WTC11 (cell line): ENCODE measurements around the gene NRAP. TPM values are rescaled to one million over a fixed set of nuclear protein-coding genes. Genes with fewer than 3 reads are reported as not detected.

Experiments used
- ATAC-seq: fragments of 200-7000 bp; cut with Tn5 transposase; 2 replicates; pipeline ENCODE4 v1.10.0; 2021; ENCODE audit warnings: mild to moderate bottlenecking, moderate library complexity
- CTCF ChIA-PET: fragments of 300-600 bp; sonication (Branson Sonifier 250); formaldehyde crosslinking; loops from one replicate; lab custom pipeline; 2021; ENCODE audit warnings: antibody characterized with exemption; lab: Charles Lee
- POLR2A ChIA-PET: fragments of 350-600 bp; sonication (Branson Sonifier 250); formaldehyde crosslinking; loops from one replicate; lab custom pipeline; 2021; ENCODE audit warnings: antibody characterized with exemption; lab: Charles Lee
- DNase-seq: peaks from one replicate; pipeline ENCODE4 v3.0.0; 2021; ENCODE audit warnings: low spot score
- H3K27ac Mint-ChIP-seq: 2 replicates; pipeline ENCODE4 v1.8.0; 2021; ENCODE audit warnings: mixed read lengths
- H3K27me3 Mint-ChIP-seq: 2 replicates; pipeline ENCODE4 v1.8.0; 2021; ENCODE audit warnings: low read depth, mild to moderate bottlenecking, moderate library complexity, mixed read lengths
- H3K36me3 Mint-ChIP-seq: 2 replicates; pipeline ENCODE4 v1.8.0; 2021; ENCODE audit warnings: mixed read lengths
- H3K4me1 Mint-ChIP-seq: 2 replicates; pipeline ENCODE4 v1.8.0; 2022; ENCODE audit warnings: mixed read lengths
- H3K4me3 Mint-ChIP-seq: 2 replicates; pipeline ENCODE4 v1.8.0; 2021; ENCODE audit warnings: mild to moderate bottlenecking, moderate library complexity, mixed read lengths
- H3K9me3 Mint-ChIP-seq: 2 replicates; pipeline ENCODE4 v1.8.0; 2021; ENCODE audit warnings: mixed read lengths
- ELF4 ChIP-seq: sonication (generic); formaldehyde crosslinking; IDR thresholded peaks from 2 replicates; pipeline ENCODE4 v1.8.1; 2022; ENCODE audit warnings: low read depth, mild to moderate bottlenecking, moderate library complexity, missing genetic modification reagents
- ERG ChIP-seq: fragments of 250-450 bp; sonication (Bioruptor Pico); IDR thresholded peaks from 2 replicates; pipeline ENCODE4 v1.8.0; 2021; ENCODE audit warnings: mild to moderate bottlenecking
- GABPB1 ChIP-seq: sonication (generic); formaldehyde crosslinking; IDR thresholded peaks from 2 replicates; pipeline ENCODE4 v1.8.1; 2023; ENCODE audit warnings: mild to moderate bottlenecking, missing genetic modification reagents
- MLX ChIP-seq: sonication (generic); formaldehyde crosslinking; IDR thresholded peaks from 2 replicates; pipeline ENCODE4 v1.8.1; 2023; ENCODE audit warnings: mild to moderate bottlenecking, missing genetic modification reagents, moderate library complexity
- NR2C2 ChIP-seq: sonication (generic); formaldehyde crosslinking; IDR thresholded peaks from 2 replicates; pipeline ENCODE4 v1.8.0; 2022; ENCODE audit warnings: mild to moderate bottlenecking, missing genetic modification reagents
- SMAD4 ChIP-seq: sonication (generic); formaldehyde crosslinking; IDR thresholded peaks from 2 replicates; pipeline ENCODE4 v1.8.0; 2022; ENCODE audit warnings: mild to moderate bottlenecking, missing genetic modification reagents
- SP1 ChIP-seq: sonication (generic); formaldehyde crosslinking; conservative IDR thresholded peaks from 2 replicates; pipeline ENCODE4 v1.8.1; 2022; ENCODE audit warnings: missing genetic modification reagents
- STAT6 ChIP-seq: sonication (generic); formaldehyde crosslinking; conservative IDR thresholded peaks from 2 replicates; pipeline ENCODE4 v1.8.1; 2023; ENCODE audit warnings: mild to moderate bottlenecking, low read depth, missing genetic modification reagents, moderate library complexity
- TEAD1 ChIP-seq: sonication (generic); formaldehyde crosslinking; IDR thresholded peaks from 2 replicates; pipeline ENCODE4 v1.8.0; 2022; ENCODE audit warnings: mild to moderate bottlenecking, missing genetic modification reagents
- TEAD4 ChIP-seq: sonication (generic); formaldehyde crosslinking; IDR thresholded peaks from 2 replicates; pipeline ENCODE4 v1.8.0; 2022; ENCODE audit warnings: mild to moderate bottlenecking, missing genetic modification reagents
- ZMAT4 ChIP-seq: fragments of 250-450 bp; sonication (Bioruptor Pico); IDR thresholded peaks from 2 replicates; pipeline ENCODE4 v1.9.0; 2021; ENCODE audit warnings: mild to moderate bottlenecking
- ZNF121 ChIP-seq: sonication (generic); formaldehyde crosslinking; IDR thresholded peaks from 2 replicates; pipeline ENCODE4 v1.8.0; 2023; ENCODE audit warnings: missing genetic modification reagents
- ZNF138 ChIP-seq: sonication (generic); formaldehyde crosslinking; conservative IDR thresholded peaks from 2 replicates; pipeline ENCODE4 v1.8.1; 2022; ENCODE audit warnings: mild to moderate bottlenecking, moderate library complexity, missing genetic modification reagents
- ZNF281 ChIP-seq: sonication (generic); formaldehyde crosslinking; IDR thresholded peaks from 2 replicates; pipeline ENCODE4 v1.8.0; 2023; ENCODE audit warnings: mild to moderate bottlenecking, missing genetic modification reagents
- ZNF396 ChIP-seq: fragments of 250-450 bp; sonication (Bioruptor Pico); IDR thresholded peaks from 2 replicates; pipeline ENCODE4 v1.8.0; 2021; ENCODE audit warnings: mild to moderate bottlenecking, moderate library complexity, borderline replicate concordance
- ZNF671 ChIP-seq: fragments of 250-450 bp; sonication (Bioruptor Pico); IDR thresholded peaks from 2 replicates; pipeline ENCODE4 v1.8.0; 2021; ENCODE audit warnings: mild to moderate bottlenecking
- total RNA-seq: library from RNA; stranded (reverse); gene quantifications from 3 replicates; pipeline ENCODE4 v1.2.3, GENCODE V29; 2021

The NRAP gene
- total RNA-seq, 1 experiment from 2014 or later = not detected

GRCh38 chr10:113681533-113682470 lies 18.0 kb upstream of the NRAP start:
- Mint-ChIP-seq H3K27ac (no peak overlapping the region), H3K4me1 (peaks cover 14% of the 10 kb centered on the region), H3K36me3 (peaks cover 10% of the 10 kb centered on the region), H3K4me3 (no peak overlapping the region), H3K9me3 (peaks cover 25% of the 10 kb centered on the region), H3K27me3 (peaks cover 17% of the 10 kb centered on the region)
- ChIA-PET POLR2A (no interaction called here), CTCF (no interaction called here)
- ATAC-seq = no peak
- DNase-seq = no peak
- no peak for TF ChIP-seq ZNF396 (CRISPR knock-in tag)
- no peak for TF ChIP-seq MLX (CRISPR knock-in tag)
- no peak for TF ChIP-seq GABPB1 (CRISPR knock-in tag)
- TF ChIP-seq SP1 = no peak
- no peak for TF ChIP-seq SMAD4 (CRISPR knock-in tag)
- TF ChIP-seq ZNF121 (CRISPR knock-in tag) = no peak
- no peak for TF ChIP-seq ZMAT4 (CRISPR knock-in tag)
- TF ChIP-seq ZNF138 (CRISPR knock-in tag) = no peak
- TF ChIP-seq TEAD1 (CRISPR knock-in tag) = no peak
- no peak for TF ChIP-seq TEAD4 (CRISPR knock-in tag)
- TF ChIP-seq NR2C2 (CRISPR knock-in tag) = no peak
- no peak for TF ChIP-seq ERG (CRISPR knock-in tag)
- TF ChIP-seq STAT6 (CRISPR knock-in tag) = no peak
- no peak for TF ChIP-seq ZNF281 (CRISPR knock-in tag)
- no peak for TF ChIP-seq ELF4
- TF ChIP-seq ZNF671 (CRISPR knock-in tag) = no peak
